ENCODE results near the gene TLL1. TPM values are rescaled to one million over a fixed set of nuclear protein-coding genes. Genes with fewer than 3 reads are reported as not detected.

Gene TLL1
- total RNA-seq, 1 experiment from 2014 or later, result 0.63 TPM

GRCh38 chr4:165844161-165844560 is 28.9 kb upstream of the TLL1 start (continued):
- no peak for TF ChIP-seq E2F4 (CRISPR knock-in tag; IDR thresholded peaks at IDR 0.05; ENCODE audit: borderline replicate concordance, low read depth)

GRCh38 chr4:165851256-165851655 is 21.8 kb upstream of the TLL1 start:
- CTCF ChIA-PET, result no interaction called here
- H3K27ac Mint-ChIP-seq, result no peak overlapping the region

More at GRCh38 chr4:165851256-165851655, 21.8 kb upstream of the TLL1 start:
- Mint-ChIP-seq H3K4me3 (no peak overlapping the region), H3K27me3 (ENCODE audit: low read depth) (no peaks in the 10 kb centered on the region), H3K4me1 (no peaks in the 10 kb centered on the region), H3K9me3 (no peaks in the 10 kb centered on the region), H3K36me3 (no peaks in the 10 kb centered on the region)
- DNase-seq (ENCODE audit: low spot score) (no peak), ATAC-seq (no peak)
- POLR2A ChIA-PET, result no interaction called here
- TF ChIP-seq ZNF219 (CRISPR knock-in tag; IDR thresholded peaks at IDR 0.05; ENCODE audit: borderline replicate concordance) (no peak), ETV6 (CRISPR knock-in tag; IDR thresholded peaks at IDR 0.05) (no peak), ZNF121 (CRISPR knock-in tag; IDR thresholded peaks at IDR 0.05) (no peak), TP53 (CRISPR knock-in tag; IDR thresholded peaks at IDR 0.05) (no peak), HMGA2 (CRISPR knock-in tag; IDR thresholded peaks at IDR 0.05) (no peak), CDX4 (CRISPR knock-in tag; IDR thresholded peaks at IDR 0.05; ENCODE audit: borderline replicate concordance) (no peak), ZNF281 (CRISPR knock-in tag; IDR thresholded peaks at IDR 0.05) (no peak), CREM (CRISPR knock-in tag; IDR thresholded peaks at IDR 0.05) (no peak), PREB (CRISPR knock-in tag; IDR thresholded peaks at IDR 0.05; ENCODE audit: borderline replicate concordance) (no peak), USF2 (CRISPR knock-in tag; IDR thresholded peaks at IDR 0.05) (no peak), OVOL2 (CRISPR knock-in tag; IDR thresholded peaks at IDR 0.05; ENCODE audit: borderline replicate concordance) (no peak), ZBTB43 (CRISPR knock-in tag; IDR thresholded peaks at IDR 0.05) (no peak), ZNF263 (CRISPR knock-in tag; IDR thresholded peaks at IDR 0.05; ENCODE audit: low read depth) (no peak), JUN (CRISPR knock-in tag; IDR thresholded peaks at IDR 0.05) (no peak), MAX (CRISPR knock-in tag; IDR thresholded peaks at IDR 0.05) (no peak), GRHL2 (CRISPR knock-in tag; IDR thresholded peaks at IDR 0.05; ENCODE audit: insufficient replicate concordance, severe bottlenecking) (no peak), ZMAT4 (CRISPR knock-in tag; IDR thresholded peaks at IDR 0.05) (no peak)

All from WTC11 (cell line).